Measurements from ENCODE around the gene CEBPE.

Gene CEBPE

GRCh38 chr14:23159532-23159931 is 40.5 kb upstream of the CEBPE start:
- peaks cover 0 to 14% of the 10 kb centered on the region in 2 donors for H3K36me3 ChIP-seq (ENCODE audit: control insufficient read depth in 1 of 2, insufficient read depth in 2 of 2, low read length in 2 of 2)
- H3K27me3 ChIP-seq (ENCODE audit: control insufficient read depth in 1 of 2, insufficient read depth in 2 of 2, low read length in 2 of 2), result no peaks in the 10 kb centered on the region
- H3K4me3 ChIP-seq (ENCODE audit: low read depth in 1 of 2, low read length in 2 of 2), result no peak overlapping the region
- H3K9me3 ChIP-seq (ENCODE audit: control insufficient read depth in 1 of 2, low read length in 2 of 2), result no peaks in the 10 kb centered on the region
- H3K27ac ChIP-seq (ENCODE audit: low read depth, low read length), result no peak overlapping the region
- no peak overlapping the region for H3K9ac ChIP-seq (ENCODE audit: low read depth in 1 of 2, low read length in 2 of 2)
- peaks cover 43% of the 10 kb centered on the region in 2 donors for H3K4me1 ChIP-seq (ENCODE audit: control insufficient read depth in 1 of 2, insufficient read depth in 2 of 2, low read length in 2 of 2)

GRCh38 chr14:23158779-23159178 is 39.7 kb upstream of the CEBPE start:
- peaks cover 41 to 46% of the 10 kb centered on the region in 2 donors for H3K4me1 ChIP-seq (ENCODE audit: control insufficient read depth in 1 of 2, insufficient read depth in 2 of 2, low read length in 2 of 2)
- peaks cover 0 to 14% of the 10 kb centered on the region in 2 donors for H3K36me3 ChIP-seq (ENCODE audit: control insufficient read depth in 1 of 2, insufficient read depth in 2 of 2, low read length in 2 of 2)
- H3K27ac ChIP-seq (ENCODE audit: low read depth, low read length), result no peak overlapping the region
- H3K9ac ChIP-seq (ENCODE audit: low read depth in 1 of 2, low read length in 2 of 2), result no peak overlapping the region
- H3K9me3 ChIP-seq (ENCODE audit: control insufficient read depth in 1 of 2, low read length in 2 of 2), result no peaks in the 10 kb centered on the region
- no peak overlapping the region for H3K4me3 ChIP-seq (ENCODE audit: low read depth in 1 of 2, low read length in 2 of 2)
- no peaks in the 10 kb centered on the region for H3K27me3 ChIP-seq (ENCODE audit: control insufficient read depth in 1 of 2, insufficient read depth in 2 of 2, low read length in 2 of 2)

- no peaks in the 10 kb centered on the region for H3K9me3 ChIP-seq (ENCODE audit: control insufficient read depth in 1 of 2, low read length in 2 of 2)
- H3K9ac ChIP-seq (ENCODE audit: low read depth in 1 of 2, low read length in 2 of 2), result no peak overlapping the region
- H3K4me3 ChIP-seq (ENCODE audit: low read depth in 1 of 2, low read length in 2 of 2), result peak overlapping the region; percentile 45 to 48
- peak overlapping the region; percentile 74 for H3K27ac ChIP-seq (ENCODE audit: low read depth, low read length)
- no peaks in the 10 kb centered on the region for H3K27me3 ChIP-seq (ENCODE audit: control insufficient read depth in 1 of 2, insufficient read depth in 2 of 2, low read length in 2 of 2)
- peaks cover 0 to 9% of the 10 kb centered on the region in 2 donors for H3K36me3 ChIP-seq (ENCODE audit: control insufficient read depth in 1 of 2, insufficient read depth in 2 of 2, low read length in 2 of 2)
- peaks cover 23 to 28% of the 10 kb centered on the region in 2 donors for H3K4me1 ChIP-seq (ENCODE audit: control insufficient read depth in 1 of 2, insufficient read depth in 2 of 2, low read length in 2 of 2)
Measured at GRCh38 chr14:23154964-23155587, 36.0 kb upstream of the CEBPE start.

GRCh38 chr14:23153851-23154796 is 35.1 kb upstream of the CEBPE start:
- H3K36me3 ChIP-seq (ENCODE audit: control insufficient read depth in 1 of 2, insufficient read depth in 2 of 2, low read length in 2 of 2), result peaks cover 0 to 9% of the 10 kb centered on the region in 2 donors
- H3K9ac ChIP-seq (ENCODE audit: low read depth in 1 of 2, low read length in 2 of 2), result peak overlapping the region; percentile 25 to 58
- H3K4me3 ChIP-seq (ENCODE audit: low read depth in 1 of 2, low read length in 2 of 2), result peak overlapping the region; percentile 49 to 57

GRCh38 chr14:23151342-23151741 is 32.3 kb upstream of the CEBPE start:
- Histone ChIP-seq H3K9me3 (ENCODE audit: control insufficient read depth in 1 of 2, low read length in 2 of 2) (no peaks in the 10 kb centered on the region), H3K4me1 (ENCODE audit: control insufficient read depth in 1 of 2, insufficient read depth in 2 of 2, low read length in 2 of 2) (peaks cover 23 to 28% of the 10 kb centered on the region in 2 donors), H3K27ac (ENCODE audit: low read depth, low read length) (no peak overlapping the region), H3K36me3 (ENCODE audit: control insufficient read depth in 1 of 2, insufficient read depth in 2 of 2, low read length in 2 of 2) (peaks cover 0 to 9% of the 10 kb centered on the region in 2 donors), H3K4me3 (ENCODE audit: low read depth in 1 of 2, low read length in 2 of 2) (no peak overlapping the region), H3K9ac (ENCODE audit: low read depth in 1 of 2, low read length in 2 of 2) (no peak overlapping the region), H3K27me3 (ENCODE audit: control insufficient read depth in 1 of 2, insufficient read depth in 2 of 2, low read length in 2 of 2) (no peaks in the 10 kb centered on the region)

More at GRCh38 chr14:23153851-23154796, 35.1 kb upstream of the CEBPE start:
- Histone ChIP-seq H3K27ac (ENCODE audit: low read depth, low read length) (peak overlapping the region; percentile 83), H3K9me3 (ENCODE audit: control insufficient read depth in 1 of 2, low read length in 2 of 2) (no peaks in the 10 kb centered on the region), H3K27me3 (ENCODE audit: control insufficient read depth in 1 of 2, insufficient read depth in 2 of 2, low read length in 2 of 2) (no peaks in the 10 kb centered on the region), H3K4me1 (ENCODE audit: control insufficient read depth in 1 of 2, insufficient read depth in 2 of 2, low read length in 2 of 2) (peaks cover 23 to 28% of the 10 kb centered on the region in 2 donors)

- H3K9me3 ChIP-seq (ENCODE audit: control insufficient read depth in 1 of 2, low read length in 2 of 2), result no peaks in the 10 kb centered on the region
- H3K36me3 ChIP-seq (ENCODE audit: control insufficient read depth in 1 of 2, insufficient read depth in 2 of 2, low read length in 2 of 2), result peaks cover 0 to 9% of the 10 kb centered on the region in 2 donors
- no peaks in the 10 kb centered on the region for H3K27me3 ChIP-seq (ENCODE audit: control insufficient read depth in 1 of 2, insufficient read depth in 2 of 2, low read length in 2 of 2)
- peaks cover 12 to 18% of the 10 kb centered on the region in 2 donors for H3K4me1 ChIP-seq (ENCODE audit: control insufficient read depth in 1 of 2, insufficient read depth in 2 of 2, low read length in 2 of 2)
- no peak overlapping the region for H3K9ac ChIP-seq (ENCODE audit: low read depth in 1 of 2, low read length in 2 of 2)
- H3K4me3 ChIP-seq (ENCODE audit: low read depth in 1 of 2, low read length in 2 of 2), result no peak overlapping the region
- H3K27ac ChIP-seq (ENCODE audit: low read depth, low read length), result no peak overlapping the region
Measured at GRCh38 chr14:23149745-23150144, 30.7 kb upstream of the CEBPE start.

GRCh38 chr14:23148591-23149249 is 29.7 kb upstream of the CEBPE start:
- H3K27me3 ChIP-seq (ENCODE audit: control insufficient read depth in 1 of 2, insufficient read depth in 2 of 2, low read length in 2 of 2), result no peaks in the 10 kb centered on the region
- no peak overlapping the region for H3K9ac ChIP-seq (ENCODE audit: low read depth in 1 of 2, low read length in 2 of 2)
- H3K36me3 ChIP-seq (ENCODE audit: control insufficient read depth in 1 of 2, insufficient read depth in 2 of 2, low read length in 2 of 2), result peaks cover 0 to 9% of the 10 kb centered on the region in 2 donors
- H3K27ac ChIP-seq (ENCODE audit: low read depth, low read length), result no peak overlapping the region
- H3K9me3 ChIP-seq (ENCODE audit: control insufficient read depth in 1 of 2, low read length in 2 of 2), result no peaks in the 10 kb centered on the region
- peaks cover 5 to 8% of the 10 kb centered on the region in 2 donors for H3K4me1 ChIP-seq (ENCODE audit: control insufficient read depth in 1 of 2, insufficient read depth in 2 of 2, low read length in 2 of 2)
- H3K4me3 ChIP-seq (ENCODE audit: low read depth in 1 of 2, low read length in 2 of 2), result no peak overlapping the region

GRCh38 chr14:23147676-23148075 is 28.6 kb upstream of the CEBPE start:
- no peak overlapping the region for H3K27ac ChIP-seq (ENCODE audit: low read depth, low read length)

GRCh38 chr14:23146980-23147379 is 27.9 kb upstream of the CEBPE start:
- Histone ChIP-seq H3K36me3 (ENCODE audit: control insufficient read depth in 1 of 2, insufficient read depth in 2 of 2, low read length in 2 of 2) (peaks cover 0 to 14% of the 10 kb centered on the region in 2 donors), H3K27me3 (ENCODE audit: control insufficient read depth in 1 of 2, insufficient read depth in 2 of 2, low read length in 2 of 2) (no peaks in the 10 kb centered on the region), H3K4me3 (ENCODE audit: low read depth in 1 of 2, low read length in 2 of 2) (no peak overlapping the region), H3K9me3 (ENCODE audit: control insufficient read depth in 1 of 2, low read length in 2 of 2) (no peaks in the 10 kb centered on the region), H3K4me1 (ENCODE audit: control insufficient read depth in 1 of 2, insufficient read depth in 2 of 2, low read length in 2 of 2) (no peaks in the 10 kb centered on the region), H3K9ac (ENCODE audit: low read depth in 1 of 2, low read length in 2 of 2) (no peak overlapping the region), H3K27ac (ENCODE audit: low read depth, low read length) (no peak overlapping the region)

More at GRCh38 chr14:23147676-23148075, 28.6 kb upstream of the CEBPE start:
- no peaks in the 10 kb centered on the region for H3K27me3 ChIP-seq (ENCODE audit: control insufficient read depth in 1 of 2, insufficient read depth in 2 of 2, low read length in 2 of 2)
- H3K4me1 ChIP-seq (ENCODE audit: control insufficient read depth in 1 of 2, insufficient read depth in 2 of 2, low read length in 2 of 2), result no peaks in the 10 kb centered on the region
- no peak overlapping the region for H3K9ac ChIP-seq (ENCODE audit: low read depth in 1 of 2, low read length in 2 of 2)
- no peaks in the 10 kb centered on the region for H3K9me3 ChIP-seq (ENCODE audit: control insufficient read depth in 1 of 2, low read length in 2 of 2)
- peaks cover 0 to 12% of the 10 kb centered on the region in 2 donors for H3K36me3 ChIP-seq (ENCODE audit: control insufficient read depth in 1 of 2, insufficient read depth in 2 of 2, low read length in 2 of 2)
- H3K4me3 ChIP-seq (ENCODE audit: low read depth in 1 of 2, low read length in 2 of 2), result no peak overlapping the region

Data from duodenal mucosa (tissue), 2 donors.